PC-9 (cell line): Measurements from ENCODE around the gene PARP2. TPM values are rescaled to one million over a fixed set of nuclear protein-coding genes. Genes with fewer than 3 reads are reported as not detected.

Source experiments
- BruUV-seq: library from RNA; stranded (reverse); fragments of 400-500 nt; replicated peaks from 2 replicates; lab custom pipeline; 2021; lab: Mats Ljungman, UMichigan
- CTCF ChIA-PET: fragments of 300-600 bp; sonication (Branson Sonifier 250); formaldehyde crosslinking; loops from one replicate; lab custom pipeline; 2022; ENCODE audit warnings: antibody characterized with exemption; lab: Charles Lee
- POLR2A ChIA-PET: fragments of 300-600 bp; sonication (Branson Sonifier 250); formaldehyde crosslinking; loops from one replicate; lab custom pipeline; 2022; ENCODE audit warnings: antibody characterized with exemption; ENCODE audit not compliant: unreplicated experiment; lab: Charles Lee
- DNase-seq, 2 experiments: peaks; one replicate each; pipeline versions ENCODE4 v3.0.0 to v3.0.0-alpha.2; 2015 to 2022; ENCODE audit warnings: mixed read lengths in 1 of 2
- H2AFZ ChIP-seq: fragments of 200-600 bp; sonication (generic); 2 replicates; pipeline ENCODE4 v1.8.1; 2017; ENCODE audit warnings: antibody characterized with exemption
- H3F3A ChIP-seq: fragments of 200-600 bp; sonication (generic); 2 replicates; pipeline ENCODE4 v1.8.1; 2017; ENCODE audit warnings: antibody characterized with exemption, mild to moderate bottlenecking, low read depth; ENCODE audit not compliant: insufficient read depth
- H3K27ac ChIP-seq: fragments of 200-600 bp; sonication (generic); 2 replicates; pipeline ENCODE4 v1.6.1; 2016; ENCODE audit warnings: mixed run types
- H3K27me3 ChIP-seq: fragments of 200-600 bp; sonication (generic); 2 replicates; pipeline ENCODE4 v1.6.1; 2016; ENCODE audit warnings: low read depth, mixed run types; ENCODE audit not compliant: insufficient read depth
- H3K36me3 ChIP-seq: fragments of 200-600 bp; sonication (generic); 2 replicates; pipeline ENCODE4 v1.6.1; 2016; ENCODE audit warnings: low read depth, mixed run types
- H3K4me1 ChIP-seq: fragments of 200-600 bp; sonication (generic); replicated peaks from 2 replicates; pipeline ENCODE4 v1.6.1; 2016; ENCODE audit warnings: mixed run types; ENCODE audit not compliant: insufficient read depth
- H3K4me2 ChIP-seq: fragments of 200-600 bp; sonication (generic); 2 replicates; pipeline ENCODE4 v1.6.1; 2017; ENCODE audit warnings: mixed run types
- H3K4me3 ChIP-seq: fragments of 200-600 bp; sonication (generic); 2 replicates; pipeline ENCODE4 v1.6.1; 2016; ENCODE audit warnings: mixed run types
- H3K79me2 ChIP-seq: fragments of 200-600 bp; sonication (generic); 2 replicates; pipeline ENCODE4 v1.6.1; 2017; ENCODE audit warnings: low read depth, mixed run types
- H3K9me2 ChIP-seq: fragments of 200-600 bp; sonication (generic); 2 replicates; pipeline ENCODE4 v1.8.1; 2017; ENCODE audit warnings: mild to moderate bottlenecking; ENCODE audit not compliant: insufficient read depth
- H3K9me3 ChIP-seq: fragments of 200-600 bp; sonication (generic); 2 replicates; pipeline ENCODE4 v1.8.1; 2016; ENCODE audit warnings: low read depth; ENCODE audit not compliant: insufficient read depth
- H4K20me1 ChIP-seq: fragments of 200-600 bp; sonication (generic); 2 replicates; pipeline ENCODE4 v1.8.1; 2017; ENCODE audit not compliant: insufficient read depth
- EZH2 ChIP-seq: fragments of 200-600 bp; sonication (generic); IDR thresholded peaks from 2 replicates; pipeline ENCODE4 v1.8.0; 2017; ENCODE audit warnings: antibody characterized with exemption, low read depth
- intact Hi-C: fragments of 100-400 bp; cut with micrococcal nuclease; formaldehyde crosslinking; loops from one replicate; pipeline ENCODE4 v1.10.0; 2022; ENCODE audit not compliant: unreplicated experiment
- total RNA-seq: library from RNA; stranded (reverse); gene quantifications from 2 replicates; pipeline ENCODE4 v1.2.3, GENCODE V29; 2021
- TF ChIP-seq, protein P1 (sequence below): fragments of 200-600 bp; sonication (generic); conservative IDR thresholded peaks from 2 replicates; pipeline ENCODE4 v1.6.1; 2017; ENCODE audit warnings: mixed run types, antibody characterized with exemption, mild to moderate bottlenecking, moderate library complexity

PARP2 gene
- total RNA-seq, 1 experiment from 2014 or later, result 22.1 TPM

DNA sequence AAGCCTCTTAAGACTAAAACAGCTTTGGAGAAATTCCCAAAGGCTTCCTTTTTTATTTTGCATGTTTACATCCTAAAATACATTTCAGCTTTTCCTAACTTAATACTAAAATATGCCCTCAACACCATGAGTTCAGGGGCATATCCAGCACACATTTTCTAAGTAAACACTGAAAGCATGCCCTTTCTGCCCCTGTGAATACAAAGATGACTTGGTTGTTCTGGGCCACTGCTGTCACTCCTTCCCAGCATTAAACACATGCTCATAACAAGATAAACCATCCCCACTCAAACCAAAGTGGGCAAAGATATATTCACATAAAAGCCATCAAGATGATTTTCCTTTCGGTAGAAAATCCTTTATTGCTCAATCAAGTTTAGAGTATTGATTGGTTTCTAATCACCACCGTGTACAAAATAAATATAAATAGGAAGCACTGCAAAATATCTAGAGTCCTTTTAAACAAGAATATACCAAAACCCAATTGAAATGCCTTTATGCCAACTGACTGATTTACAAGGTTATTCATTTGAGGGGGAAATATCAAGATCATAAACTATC is 12.3 kb upstream of the PARP2 start:
- ChIA-PET POLR2A (no interaction called here), CTCF (no interaction called here)
- H3K27ac ChIP-seq, result no peak overlapping the region
- no peak overlapping the region; the same call in 1 of the 2 replicates for H3K4me3 ChIP-seq
- H2AFZ ChIP-seq, result no peak overlapping the region
- TSS peak; percentile 7 for BruUV-seq
- DNase-seq, result no peak
- peaks cover 12% of the 10 kb centered on the region; the same call in 1 of the 2 replicates for H3K4me1 ChIP-seq
- peaks cover 12% of the 10 kb centered on the region; the same call in 1 of the 2 replicates for H3F3A ChIP-seq
- no peaks in the 10 kb centered on the region for H3K36me3 ChIP-seq
- H3K9me3 ChIP-seq, result no peaks in the 10 kb centered on the region
- H4K20me1 ChIP-seq, result peaks cover 7% of the 10 kb centered on the region; the same call in 1 of the 2 replicates
- no peaks in the 10 kb centered on the region for H3K9me2 ChIP-seq
- H3K4me2 ChIP-seq, result peak overlapping the region; percentile 53
- peaks cover 51% of the 10 kb centered on the region for H3K79me2 ChIP-seq
- H3K27me3 ChIP-seq, result no peaks in the 10 kb centered on the region
- TF ChIP-seq EZH2, result no peak
- TF ChIP-seq, protein P1, sequence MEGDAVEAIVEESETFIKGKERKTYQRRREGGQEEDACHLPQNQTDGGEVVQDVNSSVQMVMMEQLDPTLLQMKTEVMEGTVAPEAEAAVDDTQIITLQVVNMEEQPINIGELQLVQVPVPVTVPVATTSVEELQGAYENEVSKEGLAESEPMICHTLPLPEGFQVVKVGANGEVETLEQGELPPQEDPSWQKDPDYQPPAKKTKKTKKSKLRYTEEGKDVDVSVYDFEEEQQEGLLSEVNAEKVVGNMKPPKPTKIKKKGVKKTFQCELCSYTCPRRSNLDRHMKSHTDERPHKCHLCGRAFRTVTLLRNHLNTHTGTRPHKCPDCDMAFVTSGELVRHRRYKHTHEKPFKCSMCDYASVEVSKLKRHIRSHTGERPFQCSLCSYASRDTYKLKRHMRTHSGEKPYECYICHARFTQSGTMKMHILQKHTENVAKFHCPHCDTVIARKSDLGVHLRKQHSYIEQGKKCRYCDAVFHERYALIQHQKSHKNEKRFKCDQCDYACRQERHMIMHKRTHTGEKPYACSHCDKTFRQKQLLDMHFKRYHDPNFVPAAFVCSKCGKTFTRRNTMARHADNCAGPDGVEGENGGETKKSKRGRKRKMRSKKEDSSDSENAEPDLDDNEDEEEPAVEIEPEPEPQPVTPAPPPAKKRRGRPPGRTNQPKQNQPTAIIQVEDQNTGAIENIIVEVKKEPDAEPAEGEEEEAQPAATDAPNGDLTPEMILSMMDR, result no peak
- intact Hi-C loops, result no loop called here

DNA sequence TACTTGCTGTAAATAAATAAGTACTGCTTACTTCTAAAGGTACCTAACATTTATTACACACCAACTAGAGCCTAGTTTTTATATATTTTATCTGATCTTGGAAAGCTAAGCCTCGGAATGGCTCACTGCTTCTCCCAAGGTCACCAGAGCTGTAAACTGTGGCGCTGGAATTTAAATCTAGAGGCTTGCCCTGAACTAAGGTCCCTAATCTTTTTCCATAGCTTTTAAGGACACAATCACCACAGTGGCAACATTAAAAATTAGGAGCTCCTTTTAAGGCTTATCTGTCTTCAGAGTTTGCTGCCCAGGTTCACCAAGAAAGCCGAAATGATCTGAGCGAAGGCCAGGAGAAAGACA is 11.0 kb upstream of the PARP2 start:
- H3K9me3 ChIP-seq, result no peaks in the 10 kb centered on the region
- H3K79me2 ChIP-seq, result peaks cover 42% of the 10 kb centered on the region
- no TSS peak for BruUV-seq
- intact Hi-C loops, result no loop called here
- H3K9me2 ChIP-seq, result no peaks in the 10 kb centered on the region
- H4K20me1 ChIP-seq, result no peaks in the 10 kb centered on the region
- DNase-seq, result no peak
- peaks cover 12% of the 10 kb centered on the region; the same call in 1 of the 2 replicates for H3K4me1 ChIP-seq
- H2AFZ ChIP-seq, result peak overlapping the region; percentile 87
- H3K4me2 ChIP-seq, result peak overlapping the region; percentile 89
- no peak for TF ChIP-seq EZH2
- TF ChIP-seq, protein P1, result no peak
- H3K27ac ChIP-seq, result peak overlapping the region; percentile 56
- ChIA-PET POLR2A (interaction anchor here (0.5 kb wide), 2 partner anchors 8 to 10 kb away, joined by 8 to 16 read pairs; no protein-coding TSS in a partner anchor), CTCF (no interaction called here)
- H3K36me3 ChIP-seq, result no peaks in the 10 kb centered on the region
- peaks cover 12% of the 10 kb centered on the region; the same call in 1 of the 2 replicates for H3F3A ChIP-seq
- H3K4me3 ChIP-seq, result peak overlapping the region; percentile 88
- H3K27me3 ChIP-seq, result no peaks in the 10 kb centered on the region

DNA sequence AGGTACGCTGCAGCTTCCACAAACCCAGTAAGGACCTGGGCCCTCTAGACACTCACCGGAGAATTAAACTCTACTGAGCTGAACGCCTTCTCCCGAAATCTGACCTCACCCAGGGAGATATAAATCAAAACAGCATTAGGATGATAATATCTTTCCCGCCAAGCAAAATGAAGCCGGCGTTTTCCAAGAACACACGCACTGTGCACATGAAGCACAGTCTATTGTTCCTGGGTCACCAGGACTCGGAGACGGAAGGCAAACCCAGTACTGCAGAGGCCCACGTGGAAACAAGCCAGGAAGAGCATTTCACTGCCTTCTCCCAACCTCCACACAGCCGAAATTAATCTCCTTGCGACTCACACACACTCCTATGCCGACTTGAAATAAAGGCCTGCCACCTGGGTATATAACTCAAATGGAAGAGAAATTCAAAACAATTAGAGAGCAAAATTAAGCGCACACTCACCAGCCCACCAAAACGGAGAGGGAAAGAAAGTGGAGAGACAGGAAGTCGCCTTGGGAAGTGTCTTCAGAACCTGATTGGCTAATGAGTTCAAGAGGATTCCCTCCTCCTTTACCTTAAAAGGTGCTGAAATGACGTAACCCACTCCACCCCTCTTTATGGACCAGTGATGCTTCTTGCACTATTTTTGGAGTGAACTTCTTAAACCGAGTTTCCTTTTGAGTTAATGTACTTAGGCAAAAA is 10.5 kb upstream of the PARP2 start, which contains the start of gene CCNB1IP1:
Gene CCNB1IP1 (minus strand): TSS at position 492 of the 706 bp plus-strand sequence. CDS start 16,756 bp downstream, outside the sequence.
- Histone ChIP-seq H4K20me1 (no peaks in the 10 kb centered on the region), H3K4me2 (peak within 1 kb of the TSS; percentile 89), H3K9me3 (no peaks in the 10 kb centered on the region), H3K79me2 (peaks cover 42% of the 10 kb centered on the region), H3F3A (peaks cover 7% of the 10 kb centered on the region; the same call in 1 of the 2 replicates), H3K27ac (peak within 1 kb of the TSS; percentile 56), H2AFZ (peak within 1 kb of the TSS; percentile 87), H3K4me3 (peak within 1 kb of the TSS; percentile 88), H3K4me1 (peaks cover 12% of the 10 kb centered on the region; the same call in 1 of the 2 replicates), H3K36me3 (no peaks in the 10 kb centered on the region), H3K27me3 (no peaks in the 10 kb centered on the region), H3K9me2 (no peaks in the 10 kb centered on the region)
- BruUV-seq, result TSS peak; percentile 80
- CTCF ChIA-PET, result no interaction called here
- DNase-seq, result peak; percentile 42 to 84
- TF ChIP-seq EZH2, result no peak
- TF ChIP-seq, protein P1, result no peak
- POLR2A ChIA-PET, result interaction anchor here (0.5 kb wide), 2 partner anchors 9 to 129 kb away, joined by 5 to 16 read pairs; partner anchors contain the start of gene PIP4P1
- intact Hi-C loops, result no loop called here
